Measurements from ENCODE around the gene TMEM82.

Gene TMEM82

DNA sequence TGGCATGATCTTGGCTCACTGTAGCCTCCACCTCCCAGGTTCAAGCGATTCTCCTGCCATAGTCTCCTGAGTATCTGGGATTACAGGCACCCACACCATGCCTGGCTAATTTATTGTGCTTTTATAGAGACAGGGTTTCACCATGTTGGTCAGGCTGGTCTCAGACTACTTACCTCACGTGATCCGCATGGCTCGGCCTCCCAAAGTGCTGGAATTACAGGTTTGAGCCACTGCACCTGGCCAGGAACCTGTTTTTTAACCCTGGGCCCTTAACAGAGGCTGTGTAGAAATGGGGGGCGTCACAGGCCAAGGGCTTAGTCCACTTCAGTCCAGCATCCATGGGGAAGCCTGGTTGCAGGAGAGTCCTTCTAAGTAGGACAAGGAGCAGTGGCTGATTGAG is 25.6 kb downstream of the TMEM82 start:
- ChIA-PET CTCF (no interaction called here), POLR2A (interaction anchor here (0.6 kb wide), 1 partner anchor 175 kb away, joined by 4 read pairs; no protein-coding TSS in a partner anchor)
- no peak overlapping the region for H3K4me3 ChIP-seq (ENCODE audit: low read depth, low read length)
- no peaks in the 10 kb centered on the region for H3K9me3 ChIP-seq (ENCODE audit: control insufficient read depth, insufficient read depth, low read depth, low read length)
- H3K27ac ChIP-seq (ENCODE audit: extremely low read depth, low read depth, low read length) = no peak overlapping the region
- TF ChIP-seq ZNF366 (tag by site-specific recombination; conservative IDR thresholded peaks at IDR 0.05) (no peak), ZNF214 (tag by site-specific recombination; IDR thresholded peaks at IDR 0.05; ENCODE audit: borderline replicate concordance) (no peak), PRDM6 (tag by site-specific recombination; IDR thresholded peaks at IDR 0.05) (no peak), ZNF629 (tag by site-specific recombination; IDR thresholded peaks at IDR 0.05) (no peak), ZNF664 (tag by site-specific recombination; IDR thresholded peaks at IDR 0.05) (no peak), SP3 (tag by site-specific recombination; IDR thresholded peaks at IDR 0.05) (no peak), ZNF473 (tag by site-specific recombination; IDR thresholded peaks at IDR 0.05) (no peak), ZNF362 (tag by site-specific recombination; IDR thresholded peaks at IDR 0.05) (no peak), ZBTB26 (tag by site-specific recombination; optimal IDR thresholded peaks at IDR 0.05) (no peak), ZNF660 (tag by site-specific recombination; IDR thresholded peaks at IDR 0.05) (no peak), ZNF580 (tag by site-specific recombination; IDR thresholded peaks at IDR 0.05) (no peak), ZIC2 (tag by site-specific recombination; IDR thresholded peaks at IDR 0.05) (no peak)
- H3K4me1 ChIP-seq (ENCODE audit: control insufficient read depth, insufficient read depth, low read length) = no peaks in the 10 kb centered on the region
- H3K36me3 ChIP-seq (ENCODE audit: control insufficient read depth in 2 of 2, insufficient read depth in 1 of 2, low read length in 2 of 2) = peaks cover 4 to 75% of the 10 kb centered on the region in 2 experiments; a peak in 2 of 3 replicates

- POLR2A ChIA-PET = no interaction called here
- TF ChIP-seq SCRT1 (tag by site-specific recombination; IDR thresholded peaks at IDR 0.05; ENCODE audit: borderline replicate concordance) (peak; percentile 87), SCRT2 (tag by site-specific recombination; IDR thresholded peaks at IDR 0.05) (peak; percentile 92), AEBP2 (tag by site-specific recombination; IDR thresholded peaks at IDR 0.05; ENCODE audit: borderline replicate concordance) (no peak), BCL6B (tag by site-specific recombination; IDR thresholded peaks at IDR 0.05) (no peak)
- Histone ChIP-seq H3K36me3 (ENCODE audit: control insufficient read depth in 2 of 2, insufficient read depth in 1 of 2, low read length in 2 of 2) (peaks cover 4 to 78% of the 10 kb centered on the region in 2 experiments; a peak in 2 of 3 replicates), H3K4me1 (ENCODE audit: control insufficient read depth, insufficient read depth, low read length) (no peaks in the 10 kb centered on the region), H3K4me3 (ENCODE audit: low read depth, low read length) (no peak overlapping the region), H3K9me3 (ENCODE audit: control insufficient read depth, insufficient read depth, low read depth, low read length) (no peaks in the 10 kb centered on the region), H3K27ac (ENCODE audit: extremely low read depth, low read depth, low read length) (no peak overlapping the region)
- CTCF ChIA-PET = no interaction called here
Measured at GRCh38 chr1:15768388-15768787, 26.1 kb downstream of the TMEM82 start.
